ENCODE measurements around the gene PRAMEF8. TPM values are rescaled to one million over a fixed set of nuclear protein-coding genes. Genes with fewer than 3 reads are reported as not detected.
"Not testable (repeated sequence)": the region's sequence is repeated elsewhere in the genome, so short reads cannot be mapped to it uniquely, and the experiment has no call there.

Gene PRAMEF8
- total RNA-seq, 2 experiments from 2014 or later, result not detected

DNA sequence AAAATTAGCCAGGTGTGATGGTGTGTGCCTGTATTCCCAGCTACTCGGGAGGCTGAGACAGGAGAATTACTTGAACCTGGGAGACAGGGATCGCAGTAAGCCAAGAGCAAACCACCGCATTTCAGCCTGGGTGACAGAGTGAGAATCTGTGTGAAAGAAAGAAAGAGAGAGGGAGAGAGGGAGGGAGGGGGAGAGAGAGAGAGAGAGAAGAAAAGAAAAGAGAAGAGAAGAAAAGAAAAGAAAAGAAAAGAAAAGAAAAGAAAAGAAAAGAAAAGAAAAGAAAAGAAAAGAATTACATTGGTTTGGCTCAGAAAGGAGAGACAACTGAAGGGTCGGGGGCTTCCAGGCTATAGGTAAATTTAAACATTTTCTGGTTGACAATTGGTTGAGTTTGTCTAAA is 45.3 kb downstream of the PRAMEF8 start:
- not testable (repeated sequence) for H3K27me3 Mint-ChIP-seq, H3K9me3 Mint-ChIP-seq, H3K27ac Mint-ChIP-seq, H3K4me3 Mint-ChIP-seq, H3K4me1 Mint-ChIP-seq, DNase-seq, H3K36me3 Mint-ChIP-seq

GRCh38 chr1:13237572-13237971 is 47.4 kb downstream of the PRAMEF8 start:
- not testable (repeated sequence) for H3K36me3 Mint-ChIP-seq, H3K27ac Mint-ChIP-seq, DNase-seq, H3K4me3 Mint-ChIP-seq, H3K4me1 Mint-ChIP-seq, H3K9me3 Mint-ChIP-seq
- peaks cover 18% of the 10 kb centered on the region for H3K27me3 Mint-ChIP-seq

- not testable (repeated sequence) for H3K27ac Mint-ChIP-seq, H3K36me3 Mint-ChIP-seq, H3K4me1 Mint-ChIP-seq, H3K9me3 Mint-ChIP-seq, H3K4me3 Mint-ChIP-seq, DNase-seq
- peaks cover 18% of the 10 kb centered on the region for H3K27me3 Mint-ChIP-seq
These were observed 50.9 kb downstream of the PRAMEF8 start for GRCh38 chr1:13234057-13234456.

DNA sequence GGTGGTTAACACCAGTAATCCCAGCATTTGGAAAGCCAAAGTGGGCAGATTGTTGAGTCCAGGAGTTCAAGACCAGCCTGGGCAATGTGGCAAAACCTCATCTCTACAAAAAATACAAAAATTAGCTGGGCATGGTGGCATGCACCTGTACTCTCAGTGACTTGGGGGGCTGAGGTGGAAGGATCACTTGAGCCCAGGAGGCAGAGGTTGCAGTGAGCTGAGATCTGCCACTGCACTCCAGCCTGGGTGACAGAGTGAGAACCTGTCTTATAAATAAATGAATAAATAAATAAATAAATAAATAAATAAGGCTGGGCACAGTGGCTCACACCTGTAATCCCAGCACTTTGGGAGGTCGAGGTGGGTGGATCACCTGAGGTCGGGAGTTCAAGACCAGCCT is 52.9 kb downstream of the PRAMEF8 start:
- not testable (repeated sequence) for DNase-seq, H3K9me3 Mint-ChIP-seq, H3K4me1 Mint-ChIP-seq, H3K36me3 Mint-ChIP-seq, H3K27ac Mint-ChIP-seq, H3K4me3 Mint-ChIP-seq
- H3K27me3 Mint-ChIP-seq, result peaks cover 22% of the 10 kb centered on the region

Other genes with a start within 250 kb of the PRAMEF8 start
- gene PRAMEF27, start 228.6 kb downstream of the PRAMEF8 start, total RNA-seq, result not detected
- not detected for gene HNRNPCL3, start 224.4 kb downstream of the PRAMEF8 start, total RNA-seq
- not detected for gene PRAMEF25, start 214.4 kb downstream of the PRAMEF8 start, total RNA-seq
- not detected for gene HNRNPCL2, start 168.3 kb downstream of the PRAMEF8 start, total RNA-seq
- not detected for gene PRAMEF26, start 129.1 kb downstream of the PRAMEF8 start, total RNA-seq
- gene HNRNPCL4, start 119.5 kb downstream of the PRAMEF8 start, total RNA-seq, result not detected
- gene PRAMEF9, start 113.3 kb downstream of the PRAMEF8 start, total RNA-seq, result not detected
- not detected for gene PRAMEF13, start 83.7 kb downstream of the PRAMEF8 start, total RNA-seq
- not detected for gene PRAMEF18, start 59.0 kb downstream of the PRAMEF8 start, total RNA-seq
- not detected for gene PRAMEF5, start 30.9 kb downstream of the PRAMEF8 start, total RNA-seq
- not detected for gene PRAMEF33, start 18.4 kb upstream of the PRAMEF8 start, total RNA-seq
- not detected for gene PRAMEF15, start 30.4 kb upstream of the PRAMEF8 start, total RNA-seq
- not detected for gene PRAMEF14, start 62.0 kb upstream of the PRAMEF8 start, total RNA-seq
- gene PRAMEF19, start 86.8 kb upstream of the PRAMEF8 start, total RNA-seq, result not detected
- gene PRAMEF17, start 104.5 kb upstream of the PRAMEF8 start, total RNA-seq, result not detected
- gene PRAMEF20, start 125.3 kb upstream of the PRAMEF8 start, total RNA-seq, result not detected
- not detected for gene LRRC38, start 228.9 kb upstream of the PRAMEF8 start, total RNA-seq

Data from activated naive CD8-positive, alpha-beta T cell treated with anti-CD3 and anti-CD28 coated beads for 36 hours (primary cell).